Fibroblast of lung (primary cell): ENCODE measurements around the gene TJP2. TPM values are rescaled to one million over a fixed set of nuclear protein-coding genes. Genes with fewer than 3 reads are reported as not detected.
A peak's percentile ranks its signal among the peaks of the same experiment; 100 is the strongest.

Experiments used
- DNase-seq, 2 donors: peaks; one replicate each; pipeline versions ENCODE4 v3.0.0 to v3.0.0-alpha.2; 2010; ENCODE audit warnings: low read depth in 2 of 2
- H2AFZ ChIP-seq: 2 replicates; pipeline ENCODE4 v1.5.1; 2012; ENCODE audit warnings: low read length, control low read depth, inconsistent platforms
- H3K27ac ChIP-seq: 2 replicates; pipeline ENCODE4 v1.5.1; 2011; ENCODE audit warnings: low read length, control low read depth; ENCODE audit not compliant: insufficient read depth
- H3K27me3 ChIP-seq: 2 replicates; pipeline ENCODE4 v1.5.1; 2011; ENCODE audit warnings: mild to moderate bottlenecking, low read length; ENCODE audit not compliant: control insufficient read depth, insufficient read depth
- H3K36me3 ChIP-seq: 2 replicates; pipeline ENCODE4 v1.5.1; 2011; ENCODE audit warnings: low read length; ENCODE audit not compliant: control insufficient read depth, insufficient read depth
- H3K4me1 ChIP-seq: 2 replicates; pipeline ENCODE4 v1.5.1; 2011; ENCODE audit warnings: low read length; ENCODE audit not compliant: control insufficient read depth, insufficient read depth; ENCODE audit errors: extremely low read depth
- H3K4me2 ChIP-seq: 2 replicates; pipeline ENCODE4 v1.5.1; 2011; ENCODE audit warnings: low read length, control low read depth; ENCODE audit not compliant: insufficient read depth; ENCODE audit errors: extremely low read depth
- H3K4me3 ChIP-seq, 4 experiments: fragments of 200-600 bp in 1 of 4; sonication (generic) in 1 of 4; replicated peaks in 1 of 4; 2 replicates each; pipeline ENCODE4 v1.5.1; 2011 to 2016; ENCODE audit warnings: low read length in 4 of 4, low read depth in 3 of 4, mild to moderate bottlenecking in 3 of 4, control low read depth in 2 of 4, inconsistent platforms in 1 of 4, mixed read lengths in 1 of 4; ENCODE audit not compliant: insufficient read depth in 1 of 4; ENCODE audit errors: control extremely low read depth in 1 of 4
- H3K79me2 ChIP-seq: 2 replicates; pipeline ENCODE4 v1.5.1; 2012; ENCODE audit warnings: mild to moderate bottlenecking, low read length, inconsistent platforms; ENCODE audit not compliant: control insufficient read depth, insufficient read depth
- H3K9ac ChIP-seq: 2 replicates; pipeline ENCODE4 v1.5.1; 2011; ENCODE audit warnings: mild to moderate bottlenecking, low read length, control low read depth; ENCODE audit not compliant: insufficient read depth
- H3K9me3 ChIP-seq: 2 replicates; pipeline ENCODE4 v1.5.1; 2012; ENCODE audit warnings: low read depth, low read length; ENCODE audit not compliant: control insufficient read depth, insufficient read depth
- H4K20me1 ChIP-seq: 2 replicates; pipeline ENCODE4 v1.5.1; 2011; ENCODE audit warnings: low read length; ENCODE audit not compliant: control insufficient read depth, insufficient read depth; ENCODE audit errors: extremely low read depth
- CTCF ChIP-seq, 2 donors: IDR thresholded peaks in 1 of 2; conservative IDR thresholded peaks in 1 of 2; 1 replicate in 1 of 2; 2 replicates in 1 of 2; pipeline ENCODE4 v1.5.1; 2011 to 2012; ENCODE audit warnings: low read length in 2 of 2, control low read depth in 1 of 2, inconsistent platforms in 1 of 2, low read depth in 1 of 2, mild to moderate bottlenecking in 1 of 2
- EZH2 ChIP-seq: IDR thresholded peaks from 2 replicates; pipeline ENCODE4 v1.5.1; 2012; ENCODE audit warnings: low read length, control low read depth, mild to moderate bottlenecking; ENCODE audit errors: missing control alignments
- polyA plus RNA-seq, 2 donors: library from polyadenylated mRNA; depleted of rRNA in 1 of 2; stranded (reverse) in 1 of 2; unstranded in 1 of 2; fragments of >200 nt; gene quantifications; 2 replicates each; pipeline ENCODE4 v1.2.1, GENCODE V29; 2011 to 2012; ENCODE audit warnings: missing spikeins in 1 of 2
- total RNA-seq: library from RNA; depleted of rRNA; stranded (reverse); fragments of >200 nt; gene quantifications from 2 replicates; pipeline ENCODE4 v1.2.1, GENCODE V29; 2014

The TJP2 gene
- total and polyA plus RNA-seq, 2 donors (not counting 1 experiment from before 2014, with no cell fraction given) = 25.9 to 36.5 TPM

DNA sequence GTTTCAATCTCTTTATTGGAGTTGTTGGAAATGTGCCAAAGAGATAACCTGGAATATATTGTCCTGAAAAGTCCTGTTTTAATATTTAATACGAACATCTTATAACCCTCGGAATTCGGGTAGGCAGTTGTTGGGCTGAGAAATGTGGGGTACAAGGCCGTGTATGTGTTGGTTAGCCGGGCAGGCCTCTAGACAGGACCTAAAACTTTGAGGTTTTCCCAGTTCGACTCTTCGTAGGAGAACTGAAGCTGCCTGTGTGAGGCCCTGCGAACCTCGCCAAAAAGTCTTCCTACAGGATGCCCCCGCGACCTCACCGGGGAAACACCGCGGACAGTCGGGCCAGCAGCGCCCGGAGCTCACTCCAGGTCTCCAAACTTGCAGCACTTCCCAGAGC is 583 bp upstream of the TJP2 start:
- H3K9me3 ChIP-seq = no peaks in the 10 kb centered on the region
- peak overlapping the region; percentile 80 for H3K9ac ChIP-seq
- H3K79me2 ChIP-seq = peaks cover 33% of the 10 kb centered on the region
- TF ChIP-seq CTCF (conservative IDR thresholded peaks at IDR 0.05 in 1 of 2, IDR thresholded peaks at IDR 0.05 in 1 of 2; ENCODE audit: low read depth in 1 of 2, low read length in 2 of 2) (no peak), EZH2 (no peak)
- H3K4me2 ChIP-seq = peak overlapping the region; percentile 77
- no peaks in the 10 kb centered on the region for H4K20me1 ChIP-seq
- H3K36me3 ChIP-seq = no peaks in the 10 kb centered on the region
- peaks cover 13% of the 10 kb centered on the region for H3K4me1 ChIP-seq
- DNase-seq = peak in 1 of 2 donors; percentile 8
- peak overlapping the region; percentile 76 for H3K27ac ChIP-seq
- no peaks in the 10 kb centered on the region for H3K27me3 ChIP-seq
- peak overlapping the region; percentile 43 for H2AFZ ChIP-seq
- H3K4me3 ChIP-seq = peak overlapping the region; percentile 52 to 82 (median 68)

DNA sequence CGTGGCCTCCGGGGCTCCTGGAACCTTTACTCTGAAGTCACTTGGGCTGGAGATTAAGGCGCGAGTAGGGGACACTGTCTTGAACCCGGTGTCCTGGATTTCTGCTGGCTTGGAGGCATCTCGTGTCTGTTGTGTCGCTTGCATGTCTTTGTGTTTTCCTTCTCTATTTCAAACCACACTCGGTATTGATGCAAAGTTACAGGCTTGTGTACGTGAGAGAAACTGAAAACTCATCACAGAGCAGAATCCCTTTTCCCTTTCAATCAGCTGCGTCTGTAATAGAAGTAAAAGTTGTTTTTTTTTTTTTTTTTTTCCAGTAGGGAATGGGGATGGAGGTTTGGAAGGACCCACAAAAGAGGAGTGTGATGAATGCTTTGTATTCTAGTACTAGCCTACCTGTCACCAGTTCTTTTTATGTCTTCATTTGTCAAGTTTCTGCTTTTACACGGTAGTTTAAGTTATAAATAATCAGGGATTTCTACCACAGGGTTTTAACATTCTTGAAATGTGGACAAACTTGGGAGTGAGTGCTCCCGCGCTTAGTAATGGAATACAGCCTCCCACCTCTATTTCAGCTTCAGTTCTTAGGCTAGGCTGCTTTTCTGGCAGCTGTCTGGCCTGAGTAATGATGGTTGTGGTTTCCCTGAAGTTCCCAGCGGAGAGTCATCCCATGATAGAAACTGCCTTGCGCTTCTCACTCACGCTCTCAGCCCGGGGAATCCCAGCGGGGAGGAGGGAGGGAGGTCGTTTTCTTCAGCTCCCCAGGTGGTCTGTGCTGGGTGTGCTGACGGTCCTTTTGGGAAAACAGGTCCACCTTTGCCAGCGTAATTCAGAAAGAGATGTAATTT is 763 bp downstream of the TJP2 start:
- Histone ChIP-seq H4K20me1 (no peaks in the 10 kb centered on the region), H3K4me2 (peak overlapping the region; percentile 79), H3K27me3 (no peaks in the 10 kb centered on the region), H3K9me3 (no peaks in the 10 kb centered on the region), H3K27ac (peak overlapping the region; percentile 76), H3K9ac (peak overlapping the region; percentile 80), H3K4me1 (peaks cover 13% of the 10 kb centered on the region), H3K4me3 (peak overlapping the region; percentile 77 to 90 (median 82)), H2AFZ (peak overlapping the region; percentile 68), H3K79me2 (peaks cover 40% of the 10 kb centered on the region), H3K36me3 (no peaks in the 10 kb centered on the region)
- peak; percentile 93 to 99 for DNase-seq
- TF ChIP-seq CTCF (conservative IDR thresholded peaks at IDR 0.05 in 1 of 2, IDR thresholded peaks at IDR 0.05 in 1 of 2; ENCODE audit: low read depth in 1 of 2, low read length in 2 of 2) (no peak), EZH2 (no peak)

GRCh38 chr9:69175486-69175885 is 1.4 kb downstream of the TJP2 start:
- Histone ChIP-seq H3K4me2 (peak overlapping the region; percentile 79), H3K27me3 (no peaks in the 10 kb centered on the region), H3K27ac (peak overlapping the region; percentile 76), H3K9me3 (no peaks in the 10 kb centered on the region), H3K36me3 (no peaks in the 10 kb centered on the region), H3K4me1 (peaks cover 16% of the 10 kb centered on the region), H3K9ac (peak overlapping the region; percentile 5), H2AFZ (no peak overlapping the region), H4K20me1 (no peaks in the 10 kb centered on the region), H3K4me3 (peak overlapping the region; percentile 77 to 90 (median 82)), H3K79me2 (peaks cover 44% of the 10 kb centered on the region)
- TF ChIP-seq EZH2 (no peak), CTCF (conservative IDR thresholded peaks at IDR 0.05 in 1 of 2, IDR thresholded peaks at IDR 0.05 in 1 of 2; ENCODE audit: low read depth in 1 of 2, low read length in 2 of 2) (no peak)
- DNase-seq = peak in 1 of 2 donors; percentile 28
